ENCODE measurements around the gene YWHAE.
"Not testable (repeated sequence)": the region's sequence is repeated elsewhere in the genome, so short reads cannot be mapped to it uniquely, and the experiment has no call there.

The YWHAE gene

GRCh38 chr17:1399679-1400512 is at the start of gene YWHAE:
YWHAE (minus strand) TSS chr17:1400222; CDS start chr17:1400110, 112 bp downstream.
- DNase-seq (ENCODE audit: low spot score), result peak; percentile 91

GRCh38 chr17:1449412-1449967 is 49.5 kb upstream of the YWHAE start:
- DNase-seq (ENCODE audit: low spot score), result no peak

DNA sequence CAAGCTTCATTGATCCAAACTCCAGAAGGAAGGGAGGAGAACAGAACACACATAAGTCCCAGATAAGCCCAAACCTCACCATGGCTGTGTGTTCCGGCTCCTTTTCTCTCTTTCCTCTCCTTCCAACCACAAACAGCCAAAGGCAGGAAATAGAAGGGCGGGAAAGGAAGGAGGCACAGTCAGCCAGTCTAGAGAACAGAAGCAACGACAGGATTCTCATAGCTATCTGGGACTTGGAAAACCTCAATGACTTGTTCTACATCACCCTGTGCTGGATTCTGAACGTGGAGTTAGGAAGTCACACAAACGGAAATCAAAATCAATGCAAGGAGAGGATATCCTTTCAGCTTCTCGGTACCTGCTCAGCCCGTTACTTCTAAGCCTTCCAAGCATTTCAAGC is 47.0 kb upstream of the YWHAE start:
- DNase-seq (ENCODE audit: low spot score), result no peak

DNA sequence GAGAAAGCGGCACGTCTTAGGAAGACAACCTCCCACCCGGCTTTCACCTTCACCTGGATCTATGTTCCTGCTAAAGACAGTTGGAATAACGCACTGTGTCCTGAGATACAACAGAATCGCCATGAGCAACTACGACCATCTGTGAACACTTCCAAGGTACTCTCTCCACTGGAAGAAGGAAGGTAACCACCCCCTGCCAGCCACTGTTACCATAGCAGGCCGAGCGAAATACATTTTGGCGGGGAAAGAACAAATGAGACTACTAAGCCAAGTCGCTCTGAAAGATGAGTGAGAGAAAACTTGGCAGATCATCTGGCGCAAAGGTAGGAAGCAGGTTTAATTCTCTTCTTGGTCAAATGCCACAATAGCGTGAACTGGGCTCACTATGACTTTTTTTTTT is 46.2 kb upstream of the YWHAE start:
- DNase-seq (ENCODE audit: low spot score), result no peak

DNA sequence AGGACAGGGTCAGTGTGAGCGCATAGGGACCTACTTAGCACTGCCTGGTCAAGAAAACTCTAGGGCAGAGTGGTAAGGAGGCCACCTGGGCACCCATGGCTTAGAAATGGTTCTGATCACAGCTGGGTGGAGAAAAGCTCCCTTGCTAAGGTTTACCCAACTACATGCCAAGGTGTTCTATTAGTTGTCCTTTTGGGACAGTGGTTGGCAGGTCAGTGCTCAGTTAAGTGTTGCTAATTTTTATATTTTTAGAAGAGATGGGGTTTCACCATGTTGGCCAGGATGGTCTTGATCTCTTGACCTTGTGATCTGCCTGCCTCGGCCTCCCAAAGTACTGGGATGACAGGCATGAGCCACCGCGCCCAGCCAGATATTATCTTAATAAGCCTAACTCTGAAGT is 45.7 kb upstream of the YWHAE start:
- DNase-seq (ENCODE audit: low spot score), result not testable (repeated sequence)

- not testable (repeated sequence) for DNase-seq (ENCODE audit: low spot score)
Observed at GRCh38 chr17:1442721-1443120, 42.7 kb upstream of the YWHAE start.

GRCh38 chr17:1442187-1442586 is 42.2 kb upstream of the YWHAE start:
- DNase-seq (ENCODE audit: low spot score), result no peak

- no peak for DNase-seq (ENCODE audit: low spot score)
Observed at GRCh38 chr17:1440921-1441320, 40.9 kb upstream of the YWHAE start.

DNA sequence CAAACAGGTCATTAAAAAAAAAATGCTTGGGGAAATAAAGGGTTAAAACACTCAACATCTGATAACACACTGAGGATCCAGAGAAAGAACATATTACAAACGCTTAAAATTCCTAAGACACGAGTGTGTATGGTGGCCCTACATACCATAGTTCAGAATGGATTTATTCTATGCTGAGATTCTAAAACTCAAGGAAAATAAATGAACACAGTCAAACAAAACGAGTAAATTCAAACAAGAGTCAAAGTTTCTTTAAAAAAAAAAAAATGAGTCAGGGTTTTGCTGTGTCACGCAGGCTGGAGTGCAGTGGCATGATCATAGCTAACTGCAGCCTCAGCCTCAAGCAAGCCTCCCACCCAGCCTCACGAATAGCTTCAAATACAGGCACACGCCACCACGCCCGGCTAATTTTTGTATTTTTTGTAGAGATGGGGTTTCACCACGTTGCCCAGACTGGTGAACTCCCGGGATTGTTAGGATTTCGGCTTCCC is 38.6 kb upstream of the YWHAE start:
- no peak for DNase-seq (ENCODE audit: low spot score)

DNA sequence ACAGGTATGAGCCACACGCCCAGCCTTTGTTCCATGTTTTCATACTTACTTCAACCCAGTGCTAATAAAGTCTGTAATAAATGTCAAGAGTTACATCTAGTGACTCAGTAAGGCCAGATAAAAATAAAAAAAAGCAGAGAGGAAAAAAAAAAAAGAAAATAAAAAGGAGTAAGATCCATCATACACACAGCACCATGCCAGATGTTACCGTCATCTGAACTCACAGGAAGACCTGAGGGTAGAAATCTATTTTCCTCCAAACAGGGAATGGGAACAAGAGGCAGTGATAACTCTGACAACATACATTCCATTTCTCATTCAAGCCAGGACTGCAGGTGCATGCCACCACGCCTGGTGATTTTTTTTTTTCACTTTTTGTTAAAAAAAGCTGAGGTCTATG is 35.3 kb upstream of the YWHAE start:
- no peak for DNase-seq (ENCODE audit: low spot score)

DNA sequence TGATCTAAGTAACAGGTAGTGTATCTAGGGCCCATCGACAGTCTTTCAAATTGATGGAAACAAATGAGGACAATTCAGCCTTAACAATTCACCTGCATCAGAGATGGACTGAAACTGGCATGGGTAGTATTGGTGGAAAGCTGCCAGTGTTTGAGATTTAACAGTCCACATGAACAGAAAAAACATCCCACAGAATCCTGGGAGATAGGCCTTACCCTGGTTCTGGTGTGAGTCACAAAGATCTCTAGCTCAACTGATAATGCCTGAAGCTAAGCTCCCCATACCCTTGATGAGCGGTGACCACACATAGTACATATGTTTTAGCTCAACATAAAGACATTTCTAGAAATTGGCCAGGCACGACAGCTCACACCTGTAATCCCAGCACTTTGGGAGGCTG is 34.1 kb upstream of the YWHAE start:
- DNase-seq (ENCODE audit: low spot score), result no peak

- DNase-seq (ENCODE audit: low spot score), result no peak
Observed at GRCh38 chr17:1431631-1432104, 31.6 kb upstream of the YWHAE start.

DNA sequence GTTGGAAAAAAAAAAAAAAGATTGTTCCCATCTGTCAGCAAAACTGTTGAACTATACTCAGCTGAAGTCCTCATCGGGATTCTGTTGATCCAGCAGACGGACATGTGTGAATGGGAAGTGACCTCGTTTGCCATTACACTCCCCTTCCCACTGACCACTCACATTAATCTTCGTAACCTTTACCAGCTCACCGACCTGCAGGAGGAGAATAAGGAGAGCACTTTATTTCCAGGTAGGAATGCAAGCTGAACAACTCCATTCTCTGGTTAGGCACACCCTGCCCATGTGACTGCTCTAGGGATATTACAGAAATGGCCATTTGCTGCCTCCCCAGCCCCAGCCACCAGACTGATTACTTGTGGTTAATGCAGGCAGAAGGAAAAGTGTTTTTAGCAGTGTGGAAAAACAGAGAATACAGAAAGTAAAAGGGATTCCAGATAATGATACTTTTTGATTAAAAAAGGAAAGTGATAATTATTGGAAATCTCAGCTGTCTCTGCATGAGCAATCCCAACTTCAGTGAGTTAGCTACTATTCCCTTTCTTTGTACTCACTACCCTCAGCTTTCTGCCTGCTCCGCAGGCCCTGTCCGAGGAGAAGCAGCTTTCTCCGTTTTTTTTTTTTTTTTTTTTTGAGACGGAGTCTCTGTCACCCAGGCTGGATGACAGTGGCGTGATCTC is 23.6 kb upstream of the YWHAE start:
- no peak for DNase-seq (ENCODE audit: low spot score)

GRCh38 chr17:1422885-1423284 is 22.9 kb upstream of the YWHAE start:
- DNase-seq (ENCODE audit: low spot score), result no peak

DNA sequence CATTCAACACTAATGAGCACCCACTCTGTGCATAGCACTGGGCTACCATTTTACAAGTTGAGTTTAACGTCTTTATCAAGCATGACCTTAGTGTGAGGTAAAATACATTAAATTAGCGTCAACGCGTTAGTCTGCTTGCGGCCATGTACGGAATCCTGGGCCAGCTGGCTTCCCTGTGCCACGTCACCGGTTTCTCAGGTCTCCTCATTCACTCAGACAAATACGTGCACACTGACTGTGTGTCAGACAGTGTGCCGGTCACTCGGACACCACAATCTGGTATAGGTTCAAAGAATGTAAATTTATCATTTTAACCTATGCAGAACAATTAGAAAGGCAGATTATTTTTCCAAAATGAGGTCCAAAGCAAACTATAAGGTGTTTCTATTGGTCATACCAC is 21.4 kb upstream of the YWHAE start:
- no peak for DNase-seq (ENCODE audit: low spot score)

- DNase-seq (ENCODE audit: low spot score), result no peak
Observed at GRCh38 chr17:1420981-1421380, 21.0 kb upstream of the YWHAE start.

DNA sequence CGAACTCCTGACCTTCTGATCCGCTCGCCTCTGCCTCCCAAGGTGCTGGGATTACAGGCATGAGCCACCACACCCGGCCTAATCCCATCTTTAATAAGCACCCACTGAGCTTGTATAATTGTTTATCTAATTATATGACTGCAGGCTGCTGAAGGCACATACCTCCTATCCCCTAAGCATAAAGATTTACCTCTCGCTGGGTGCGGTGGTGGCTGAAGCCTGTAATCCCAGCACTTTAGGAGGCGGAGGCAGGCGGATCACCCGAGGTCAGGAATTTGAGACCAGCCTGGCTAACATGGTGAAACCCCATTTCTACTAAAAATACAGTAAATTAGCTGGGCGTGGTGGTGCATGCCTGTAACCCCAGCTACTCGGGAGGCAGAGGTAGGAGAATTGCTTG is 20.1 kb upstream of the YWHAE start:
- no peak for DNase-seq (ENCODE audit: low spot score)

GRCh38 chr17:1418476-1418875 is 18.5 kb upstream of the YWHAE start:
- not testable (repeated sequence) for DNase-seq (ENCODE audit: low spot score)

GRCh38 chr17:1416414-1416813 is 16.4 kb upstream of the YWHAE start:
- no peak for DNase-seq (ENCODE audit: low spot score)

DNA sequence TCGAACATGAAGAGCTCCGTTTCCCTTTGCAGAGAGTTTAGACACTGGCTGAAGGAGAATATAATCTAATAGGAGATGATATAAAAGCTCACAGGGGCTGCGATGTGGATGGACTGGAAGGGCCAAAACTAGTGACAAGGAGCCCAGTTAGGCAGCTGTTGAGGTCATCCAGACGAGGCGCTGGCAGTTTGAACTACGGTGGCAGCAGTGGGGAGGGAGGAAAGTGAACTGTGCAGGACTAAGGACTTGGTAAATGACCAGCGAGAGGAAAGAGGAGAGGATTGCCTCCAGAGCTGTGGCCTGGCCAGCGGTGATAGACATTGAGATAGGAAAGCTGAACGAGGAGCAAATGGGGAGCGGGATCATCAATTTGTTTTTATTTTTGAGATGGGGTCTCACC is 14.6 kb upstream of the YWHAE start:
- DNase-seq (ENCODE audit: low spot score), result no peak

- DNase-seq (ENCODE audit: low spot score), result no peak
Observed at GRCh38 chr17:1414001-1414574, 14.1 kb upstream of the YWHAE start.

- DNase-seq (ENCODE audit: low spot score), result no peak
Observed at GRCh38 chr17:1413281-1413791, 13.3 kb upstream of the YWHAE start.
